ENCODE data around the gene PITHD1.

The PITHD1 gene

GRCh38 chr1:23736437-23737134, 41.6 kb upstream of the PITHD1 start:
- Histone ChIP-seq H3K27me3 (ENCODE audit: control insufficient read depth, low read length) (no peaks in the 10 kb centered on the region), H3K79me2 (ENCODE audit: control insufficient read depth, low read length) (no peaks in the 10 kb centered on the region), H4K20me1 (ENCODE audit: control insufficient read depth, insufficient read depth, low read depth, low read length) (no peaks in the 10 kb centered on the region), H3K9me2 (replicated peaks; ENCODE audit: control insufficient read depth, low read length) (no peaks in the 10 kb centered on the region), H3K9me3 (ENCODE audit: control insufficient read depth, insufficient read depth, low read length) (no peaks in the 10 kb centered on the region), H3K36me3 (ENCODE audit: control insufficient read depth, low read length) (no peaks in the 10 kb centered on the region), H3K27ac (ENCODE audit: low read depth, low read length) (no peak overlapping the region), H3K4me2 (ENCODE audit: low read length) (no peak overlapping the region), H3K4me3 (ENCODE audit: low read length) (no peak overlapping the region), H3F3A (ENCODE audit: control insufficient read depth, insufficient read depth) (peaks cover under 1% of the 10 kb centered on the region; the same call in 1 of the 2 replicates), H3K4me1 (ENCODE audit: control insufficient read depth, low read length) (no peaks in the 10 kb centered on the region)
- TF ChIP-seq EZH2phosphoT487 (IDR thresholded peaks at IDR 0.05; ENCODE audit: borderline replicate concordance, low read length) (no peak), CTCF (IDR thresholded peaks at IDR 0.05; ENCODE audit: low read depth, low read length, poor library complexity, severe bottlenecking) (no peak)

DNA sequence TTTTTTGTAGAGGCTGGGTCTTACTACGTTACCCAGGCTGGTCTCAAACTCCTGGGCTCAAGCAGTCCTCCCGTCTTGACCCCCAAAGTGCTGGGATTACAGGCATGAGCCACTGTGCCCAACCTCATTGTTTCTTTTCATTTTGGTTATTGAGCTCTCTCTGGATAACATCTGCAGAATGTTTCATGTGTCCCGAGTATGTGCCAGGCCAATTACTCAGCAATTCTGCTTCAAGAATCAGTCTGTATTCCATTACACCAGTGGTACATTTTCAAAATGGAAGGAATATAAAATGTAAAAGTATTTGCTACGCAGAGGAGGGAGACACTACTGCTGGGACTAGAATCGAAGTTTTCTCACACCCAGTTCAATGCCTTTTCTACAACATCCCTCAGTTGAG, 36.6 kb upstream of the PITHD1 start:
- Histone ChIP-seq H3K4me3 (ENCODE audit: low read length) (no peak overlapping the region), H3F3A (ENCODE audit: control insufficient read depth, insufficient read depth) (peaks cover 15% of the 10 kb centered on the region), H3K27me3 (ENCODE audit: control insufficient read depth, low read length) (no peaks in the 10 kb centered on the region), H3K4me2 (ENCODE audit: low read length) (no peak overlapping the region), H3K79me2 (ENCODE audit: control insufficient read depth, low read length) (peaks cover 33% of the 10 kb centered on the region), H3K4me1 (ENCODE audit: control insufficient read depth, low read length) (peaks cover 23% of the 10 kb centered on the region), H3K27ac (ENCODE audit: low read depth, low read length) (no peak overlapping the region), H3K36me3 (ENCODE audit: control insufficient read depth, low read length) (peaks cover 17% of the 10 kb centered on the region), H4K20me1 (ENCODE audit: control insufficient read depth, insufficient read depth, low read depth, low read length) (peaks cover 10% of the 10 kb centered on the region; the same call in 1 of the 2 replicates), H3K9me2 (replicated peaks; ENCODE audit: control insufficient read depth, low read length) (no peaks in the 10 kb centered on the region), H3K9me3 (ENCODE audit: control insufficient read depth, insufficient read depth, low read length) (no peaks in the 10 kb centered on the region)
- TF ChIP-seq CTCF (IDR thresholded peaks at IDR 0.05; ENCODE audit: low read depth, low read length, poor library complexity, severe bottlenecking): no peak
- TF ChIP-seq EZH2phosphoT487 (IDR thresholded peaks at IDR 0.05; ENCODE audit: borderline replicate concordance, low read length): no peak

GRCh38 chr1:23742670-23743286, 35.4 kb upstream of the PITHD1 start:
- Histone ChIP-seq H3K9me3 (ENCODE audit: control insufficient read depth, insufficient read depth, low read length) (no peaks in the 10 kb centered on the region), H3F3A (ENCODE audit: control insufficient read depth, insufficient read depth) (peaks cover 15% of the 10 kb centered on the region), H3K27me3 (ENCODE audit: control insufficient read depth, low read length) (no peaks in the 10 kb centered on the region), H4K20me1 (ENCODE audit: control insufficient read depth, insufficient read depth, low read depth, low read length) (peaks cover 13% of the 10 kb centered on the region; the same call in 1 of the 2 replicates), H3K4me2 (ENCODE audit: low read length) (peak overlapping the region; percentile 88), H3K36me3 (ENCODE audit: control insufficient read depth, low read length) (peaks cover 29% of the 10 kb centered on the region), H3K4me1 (ENCODE audit: control insufficient read depth, low read length) (peaks cover 28% of the 10 kb centered on the region), H3K27ac (ENCODE audit: low read depth, low read length) (peak overlapping the region; percentile 38; the same call in 1 of the 2 replicates), H3K9me2 (replicated peaks; ENCODE audit: control insufficient read depth, low read length) (no peaks in the 10 kb centered on the region), H3K4me3 (ENCODE audit: low read length) (peak overlapping the region; percentile 88), H3K79me2 (ENCODE audit: control insufficient read depth, low read length) (peaks cover 45% of the 10 kb centered on the region)
- TF ChIP-seq CTCF (IDR thresholded peaks at IDR 0.05; ENCODE audit: low read depth, low read length, poor library complexity, severe bottlenecking) (no peak), EZH2phosphoT487 (IDR thresholded peaks at IDR 0.05; ENCODE audit: borderline replicate concordance, low read length) (no peak)
